GM21367 (cell line): ENCODE data around the gene ARHGAP15.

Experiments used
- ATAC-seq: cut with Tn5 transposase; IDR thresholded peaks from one replicate; pipeline ENCODE4 v1.9.1; 2021; ENCODE audit not compliant: unreplicated experiment

Gene ARHGAP15

GRCh38 chr2:143802242-143802641 lies 673.0 kb downstream of the ARHGAP15 start:
- peak; percentile 44 for ATAC-seq

DNA sequence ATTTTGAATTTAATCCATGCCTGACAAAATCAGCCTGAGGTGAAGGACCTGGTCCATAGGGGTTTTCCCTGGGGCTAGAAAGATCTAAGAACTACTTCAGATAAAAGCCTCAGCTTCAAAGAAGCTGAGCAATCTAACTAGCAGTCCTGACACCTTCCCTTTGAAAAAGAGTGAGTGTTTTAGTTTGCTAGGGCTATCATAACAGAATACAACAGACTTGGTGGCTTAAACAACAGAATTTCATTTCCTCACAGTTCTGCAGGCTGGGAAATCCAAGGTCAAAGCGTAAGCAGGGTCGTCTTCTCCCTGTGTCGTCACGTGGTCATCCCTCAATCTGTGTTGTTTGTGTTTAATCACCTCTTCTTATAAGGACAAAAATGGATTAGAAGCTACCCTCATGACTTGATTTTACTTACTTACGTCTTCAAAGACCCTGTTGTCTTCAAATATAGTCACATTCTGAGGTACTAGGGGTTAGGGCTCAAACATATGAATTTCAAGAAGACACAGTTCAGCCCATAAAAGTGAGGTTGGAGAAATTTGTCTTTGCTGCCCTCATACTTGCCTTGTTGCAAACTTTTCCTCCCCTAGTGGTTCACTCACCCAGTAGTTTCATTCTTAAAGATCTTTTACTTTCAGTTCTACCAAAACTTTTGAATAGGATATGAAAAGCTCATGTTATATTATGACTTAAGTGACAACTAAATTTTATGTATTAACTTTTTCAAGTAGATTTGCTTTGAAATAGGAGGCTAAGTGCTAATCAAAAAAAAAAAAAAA lies 673.8 kb downstream of the ARHGAP15 start:
- ATAC-seq: peak; percentile 86

DNA sequence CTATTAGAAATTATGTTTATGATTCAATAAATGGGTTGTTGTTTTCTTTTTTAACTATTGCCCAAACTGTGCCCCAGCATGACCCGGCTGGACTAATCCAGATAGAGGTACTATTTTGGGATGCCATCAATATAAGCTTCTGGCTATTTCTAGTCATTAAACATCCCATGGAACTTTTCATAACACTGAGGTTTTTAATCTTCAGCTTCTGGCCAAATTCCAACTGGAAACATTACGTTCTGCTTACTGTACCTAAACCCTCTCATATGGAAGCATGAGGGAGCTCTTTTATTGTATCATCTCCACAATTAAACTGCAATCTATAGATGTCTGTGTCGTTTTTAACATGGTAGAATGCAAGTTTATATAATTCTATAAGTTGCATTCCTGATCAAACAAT lies 674.7 kb downstream of the ARHGAP15 start:
- no peak for ATAC-seq

DNA sequence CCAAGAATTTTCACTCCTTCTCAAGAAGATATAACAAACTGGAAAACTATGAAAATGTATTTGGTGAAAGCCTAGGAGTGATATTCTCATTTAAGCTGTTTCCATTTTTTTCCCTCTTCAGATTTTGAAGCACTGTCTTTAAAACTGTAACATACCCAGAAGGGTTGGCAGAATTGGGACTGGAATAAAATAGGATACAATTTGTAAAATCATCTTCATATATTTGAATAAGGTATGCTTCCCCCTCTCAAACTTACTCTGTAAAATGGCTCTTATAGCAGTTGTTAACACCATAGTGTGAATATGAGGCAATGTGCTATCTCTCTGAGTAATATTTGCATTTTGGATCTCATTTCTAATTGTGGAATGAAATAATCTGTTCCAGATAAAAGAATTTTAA lies 676.4 kb downstream of the ARHGAP15 start:
- ATAC-seq: no peak

DNA sequence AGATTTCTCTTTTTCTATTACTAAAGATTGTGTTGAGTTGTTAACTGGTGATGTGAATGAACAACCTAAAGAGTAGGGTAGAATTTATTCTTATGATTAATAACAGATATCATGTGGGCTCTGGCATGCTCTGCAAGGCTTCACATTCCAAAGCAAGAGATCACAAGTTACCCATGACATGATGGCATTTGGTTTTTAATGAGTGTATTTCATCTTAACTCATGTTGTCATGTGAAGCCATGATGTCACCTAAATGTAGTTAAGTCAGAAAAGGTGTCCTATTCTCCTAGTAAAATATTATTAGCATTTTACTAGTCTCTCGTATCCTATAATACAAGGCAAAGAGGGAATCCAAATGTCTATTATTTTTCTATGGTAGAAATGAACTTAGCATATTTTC lies 678.0 kb downstream of the ARHGAP15 start:
- ATAC-seq: no peak

- no peak for ATAC-seq
These were observed 678.5 kb downstream of the ARHGAP15 start for GRCh38 chr2:143807671-143808070.

DNA sequence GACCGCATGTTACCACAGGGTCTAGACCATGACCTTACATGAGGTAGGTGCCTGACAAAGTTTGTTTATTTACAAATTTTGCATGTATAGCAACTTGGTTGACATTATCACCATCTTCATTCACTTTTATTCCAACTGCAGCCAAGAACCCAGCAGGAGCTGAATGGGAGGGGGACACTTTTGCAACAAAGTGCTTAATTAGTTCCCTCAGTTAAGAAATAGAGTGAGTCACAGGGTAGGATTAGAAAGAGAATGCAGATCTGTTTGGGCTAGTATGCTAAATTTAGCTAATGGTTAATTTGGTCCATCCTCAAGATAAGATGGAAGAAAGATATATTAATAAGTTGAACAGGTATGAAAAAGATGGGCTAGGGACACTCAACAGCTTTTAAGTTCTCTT lies 678.9 kb downstream of the ARHGAP15 start:
- no peak for ATAC-seq

GRCh38 chr2:143815082-143815481 lies 685.9 kb downstream of the ARHGAP15 start:
- no peak for ATAC-seq

GRCh38 chr2:143816916-143817315 lies 687.7 kb downstream of the ARHGAP15 start:
- ATAC-seq: no peak
